Activated CD4-positive, alpha-beta T cell treated with anti-CD3 and anti-CD28 coated beads for 24 hours (primary cell): Measurements from ENCODE around the gene HLA-DPA1.
"Not testable (repeated sequence)": the region's sequence is repeated elsewhere in the genome, so short reads cannot be mapped to it uniquely, and the experiment has no call there.

Experiments
- DNase-seq, 2 donors: peaks; one replicate each; pipeline ENCODE4 v3.0.0-alpha.2; 2020; ENCODE audit warnings: low read depth in 2 of 2

Gene HLA-DPA1

DNA sequence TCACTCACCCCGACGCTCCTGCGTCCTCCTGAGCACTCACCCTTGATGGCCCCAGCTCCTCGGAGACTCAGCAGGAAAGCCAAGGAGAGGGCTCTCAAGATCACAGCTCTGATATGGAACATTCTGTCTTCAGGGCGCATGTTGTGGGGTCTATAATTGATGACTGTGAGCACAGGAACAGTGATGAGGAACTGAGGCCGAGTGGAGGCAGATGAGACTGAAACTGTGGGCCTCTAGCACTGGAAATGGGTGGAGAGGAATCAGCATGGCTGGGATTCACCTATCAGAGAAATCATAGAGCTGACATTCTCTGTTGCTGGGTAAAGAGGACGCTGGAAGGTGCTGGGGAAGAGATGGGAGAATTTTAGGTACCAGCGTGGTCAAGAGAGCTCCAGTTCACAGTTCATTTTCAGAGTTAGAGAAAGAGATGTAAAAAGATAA is at the start of gene HLA-DPA1:
Gene HLA-DPA1, minus strand, starts transcription at position 219 of the 441 bp plus-strand sequence.
- DNase-seq, result no peak

DNA sequence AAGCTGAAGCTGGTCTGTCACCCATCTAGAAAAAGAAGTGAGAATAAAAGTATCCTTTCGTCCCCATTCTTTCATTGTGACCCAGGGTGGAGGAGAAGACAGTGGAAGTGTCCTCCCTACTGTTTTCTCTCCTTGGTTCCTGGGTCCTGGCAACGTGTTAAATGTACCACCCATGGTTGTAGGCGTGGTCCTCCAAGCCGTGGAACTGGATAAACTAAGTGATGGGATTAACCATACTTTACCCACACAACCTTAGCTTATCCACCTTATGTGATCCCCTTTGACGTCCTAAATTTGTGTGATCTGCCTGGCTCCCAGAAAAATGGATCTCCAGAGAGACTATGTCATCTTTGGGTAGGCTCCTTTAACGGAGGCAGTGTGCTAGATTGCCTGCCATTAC is 49.7 kb upstream of the HLA-DPA1 start:
- no peak for DNase-seq

DNA sequence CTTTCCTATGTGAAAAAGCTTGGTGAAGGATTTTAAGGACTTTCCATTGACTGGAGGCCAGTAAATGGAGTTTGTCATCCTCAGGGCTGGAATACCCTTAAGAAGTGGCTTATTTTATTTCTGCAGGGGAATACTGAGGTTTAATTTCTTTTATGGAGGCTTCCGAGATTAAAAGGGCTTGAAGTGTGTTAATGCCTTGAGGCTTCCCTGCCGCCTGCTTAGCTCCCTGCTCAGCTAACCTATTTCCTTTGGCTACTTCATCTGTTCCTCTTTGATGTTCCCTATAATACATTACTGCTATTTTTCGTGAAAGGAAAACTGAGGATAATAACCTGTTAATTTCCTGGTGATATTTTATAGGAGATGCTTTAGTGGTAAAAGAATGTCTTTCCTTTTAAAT is 46.6 kb upstream of the HLA-DPA1 start:
- DNase-seq, result no peak

DNA sequence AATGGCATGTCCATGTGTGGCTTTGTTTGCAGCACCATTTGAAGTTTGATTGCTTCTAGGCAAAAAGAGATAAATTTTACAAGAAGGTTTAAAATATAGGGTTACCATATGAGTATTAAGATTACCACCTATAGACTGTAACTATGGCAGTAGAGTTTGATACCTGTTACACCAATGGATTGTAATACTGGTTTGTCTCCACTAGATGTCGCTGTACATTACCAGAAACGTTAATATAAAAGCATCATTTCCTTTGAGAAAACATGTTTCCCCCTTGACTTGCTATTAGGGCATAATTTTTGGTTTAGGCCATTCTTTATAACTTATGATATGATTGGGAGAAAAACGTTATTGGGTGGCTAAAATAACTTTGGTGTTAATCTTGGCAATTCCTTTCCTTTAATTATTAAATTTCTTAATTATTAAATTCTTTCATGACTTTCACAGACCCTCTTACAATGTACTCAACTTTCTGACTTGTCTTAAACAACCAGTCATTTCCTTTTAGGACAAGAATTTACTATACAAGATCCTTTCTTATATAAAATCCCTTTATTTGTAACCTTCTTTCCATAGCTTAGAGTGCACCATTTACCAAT is 45.2 kb upstream of the HLA-DPA1 start:
- DNase-seq, result peak in 1 of 2 donors; percentile 28

DNA sequence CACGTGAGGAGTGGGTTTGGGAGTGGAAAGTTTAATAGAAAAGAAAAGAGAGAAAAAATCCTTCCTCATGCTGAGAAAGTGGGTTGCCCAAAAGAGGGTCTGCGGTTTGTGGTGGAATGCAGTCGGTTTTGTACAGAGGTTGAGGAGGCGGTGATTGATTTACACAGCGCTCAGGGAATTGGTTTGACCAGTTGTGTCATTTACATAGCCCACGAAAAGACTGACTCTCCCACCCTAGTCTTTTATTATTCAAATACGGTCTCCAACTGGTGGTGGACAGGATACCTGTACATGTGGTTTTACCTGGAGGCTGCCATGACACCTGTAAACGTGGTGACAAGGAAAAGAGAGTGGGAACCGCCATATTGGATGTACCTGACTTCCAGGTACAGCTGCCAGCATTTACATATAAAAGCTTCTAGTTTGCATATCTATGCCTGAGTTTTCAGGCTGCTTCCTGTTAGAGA is 44.4 kb upstream of the HLA-DPA1 start:
- no peak for DNase-seq

DNA sequence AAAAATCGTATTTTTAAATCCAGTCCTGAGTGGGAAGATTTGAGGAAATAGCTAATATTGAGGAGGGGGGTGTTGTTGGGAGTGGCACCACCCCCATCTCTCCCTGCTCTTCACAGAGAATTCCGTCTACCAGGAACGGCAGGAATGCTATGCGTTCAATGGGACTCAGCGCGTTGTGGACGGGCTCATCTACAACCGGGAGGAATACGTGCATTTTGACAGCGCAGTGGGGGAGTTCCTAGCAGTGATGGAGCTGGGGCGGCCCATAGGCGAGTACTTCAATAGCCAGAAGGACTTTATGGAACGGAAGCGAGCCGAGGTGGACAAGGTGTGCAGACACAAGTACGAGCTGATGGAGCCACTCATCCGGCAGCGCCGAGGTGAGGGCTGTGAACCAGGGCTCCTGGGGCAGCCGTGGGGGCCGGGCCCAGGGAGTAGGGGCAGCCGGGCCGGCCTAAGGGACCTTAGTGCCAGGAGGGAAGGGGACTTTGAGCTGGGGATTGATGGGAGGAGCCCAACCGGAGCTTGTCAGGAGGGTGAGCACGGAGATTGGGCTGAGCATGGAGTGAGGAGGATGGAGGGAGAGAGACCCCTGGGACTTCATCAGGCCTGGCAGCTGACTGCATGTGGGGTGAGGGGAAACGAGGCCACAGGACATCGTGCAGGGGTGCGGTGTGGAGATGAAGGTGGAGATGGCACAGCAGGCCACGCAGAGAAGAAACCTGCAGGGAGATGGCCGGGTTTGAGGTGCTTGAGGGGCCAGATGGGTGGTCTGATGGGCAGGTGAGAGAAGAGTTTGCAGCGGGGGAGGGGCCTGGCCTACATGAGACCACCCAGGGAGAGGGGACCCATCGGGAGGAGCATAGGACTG is 43.6 kb upstream of the HLA-DPA1 start:
- no peak for DNase-seq

DNA sequence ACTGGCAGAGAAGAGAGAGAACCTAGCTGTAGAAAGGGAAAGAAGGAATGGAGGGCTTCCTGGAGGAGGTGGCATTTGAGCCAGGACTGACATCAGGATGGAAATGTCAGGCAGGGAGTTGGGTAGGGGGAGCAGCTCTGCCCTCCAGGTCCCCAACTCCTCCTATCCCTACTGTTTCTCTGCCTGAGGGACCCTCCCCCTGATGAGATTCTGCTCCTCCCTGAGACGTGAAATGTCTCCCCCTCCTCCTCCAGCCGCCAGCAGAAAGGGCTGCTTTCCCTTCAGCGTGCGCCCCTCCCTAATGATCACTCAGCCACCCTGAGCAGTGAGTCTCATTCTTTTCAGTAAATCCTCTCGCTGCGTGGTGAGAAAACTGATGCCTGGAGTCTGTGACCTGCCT is 43.0 kb upstream of the HLA-DPA1 start:
- DNase-seq, result no peak

DNA sequence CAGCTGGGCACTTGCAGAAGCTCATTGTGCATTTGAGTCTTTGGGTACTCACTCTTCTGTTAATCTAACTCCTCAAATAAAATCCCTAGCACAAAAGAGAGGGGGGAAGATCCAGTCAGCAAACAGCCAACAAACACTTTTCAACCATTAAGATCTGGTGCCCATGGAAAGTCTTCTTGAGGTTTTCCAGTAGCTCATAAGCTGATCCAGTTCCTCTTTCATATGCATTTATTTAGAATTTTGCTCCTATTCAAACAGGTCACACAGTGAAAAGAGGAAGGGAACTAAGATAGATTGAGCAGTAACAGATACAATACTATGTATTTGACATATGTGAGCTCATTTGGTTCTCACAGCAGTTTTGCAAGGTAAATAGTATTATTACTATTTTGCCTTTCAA is 41.0 kb upstream of the HLA-DPA1 start:
- DNase-seq, result no peak

DNA sequence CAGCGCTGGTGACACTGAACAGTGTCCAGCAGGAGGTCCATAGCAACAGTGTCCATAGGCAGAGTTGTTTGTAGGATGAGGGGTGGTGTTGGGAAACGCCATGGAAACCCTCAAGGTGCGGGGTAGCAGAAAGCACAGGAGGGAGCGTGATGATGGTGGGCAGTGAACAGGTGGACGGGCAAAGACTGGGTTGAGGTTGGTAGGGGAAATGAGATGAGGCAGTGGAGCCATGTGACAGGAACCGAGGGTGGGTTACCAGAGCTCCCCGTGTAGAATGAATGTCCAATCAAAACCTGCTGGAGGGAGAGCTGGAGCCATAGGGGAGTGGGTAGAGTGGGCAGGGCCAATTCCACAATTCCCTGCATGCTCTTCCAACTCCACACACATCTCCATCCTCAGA is 40.3 kb upstream of the HLA-DPA1 start:
- no peak for DNase-seq

DNA sequence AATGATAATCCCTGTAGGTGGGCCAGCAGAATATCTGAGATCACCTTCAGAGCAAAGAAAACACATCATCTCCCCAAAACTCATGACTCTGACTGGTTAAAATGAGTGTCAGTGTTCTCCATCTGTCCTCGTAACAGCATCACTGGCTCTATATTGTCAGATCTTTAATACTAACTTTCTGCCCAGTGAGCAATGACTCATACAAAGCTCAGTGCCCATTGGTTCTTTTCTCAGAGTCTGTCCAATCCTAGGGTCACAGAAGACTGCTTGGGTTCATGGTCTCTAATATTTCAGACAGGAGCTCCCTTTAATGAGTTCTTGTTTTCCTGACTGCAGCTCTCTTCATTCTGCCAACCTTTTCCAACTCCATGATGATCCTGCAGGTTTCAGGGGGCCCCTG is 38.7 kb upstream of the HLA-DPA1 start:
- DNase-seq, result no peak

DNA sequence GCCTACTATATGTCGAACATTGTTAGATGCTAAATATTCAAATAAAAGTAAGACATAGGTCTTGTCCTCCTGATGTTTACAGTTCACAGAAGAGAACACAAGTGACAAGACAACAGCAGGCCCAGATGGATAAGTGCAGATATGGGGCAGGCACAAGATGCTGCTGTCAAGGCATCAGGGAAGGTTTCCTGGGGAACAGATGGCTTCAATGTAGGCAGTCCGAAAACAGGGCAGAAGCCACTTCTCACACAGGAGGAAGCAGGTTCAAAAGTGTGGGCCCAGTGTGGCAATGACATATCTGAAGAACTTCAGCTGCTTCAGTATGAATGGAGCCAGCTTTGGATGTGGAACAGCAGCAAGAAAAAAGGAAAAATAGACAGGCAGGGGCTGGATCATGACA is 34.9 kb upstream of the HLA-DPA1 start:
- DNase-seq, result no peak

DNA sequence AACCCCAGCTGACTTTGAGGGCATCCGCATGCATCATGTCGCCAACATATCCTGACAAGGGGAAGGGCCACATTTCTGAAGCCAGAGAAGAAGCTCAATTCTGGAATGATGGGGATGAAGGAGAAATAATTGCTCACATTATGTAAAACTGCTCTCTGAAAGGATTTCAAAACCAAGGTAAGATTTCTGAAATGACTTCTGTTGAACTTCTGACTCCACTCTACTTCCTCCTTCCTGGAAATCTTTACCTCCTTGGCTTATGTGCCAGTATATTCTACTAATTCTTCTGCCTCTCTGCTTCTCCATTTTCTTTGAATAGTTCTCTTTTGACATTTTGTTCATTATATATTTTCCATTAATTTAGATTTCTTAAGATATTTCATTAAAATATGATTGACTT is 34.2 kb upstream of the HLA-DPA1 start:
- no peak for DNase-seq

DNA sequence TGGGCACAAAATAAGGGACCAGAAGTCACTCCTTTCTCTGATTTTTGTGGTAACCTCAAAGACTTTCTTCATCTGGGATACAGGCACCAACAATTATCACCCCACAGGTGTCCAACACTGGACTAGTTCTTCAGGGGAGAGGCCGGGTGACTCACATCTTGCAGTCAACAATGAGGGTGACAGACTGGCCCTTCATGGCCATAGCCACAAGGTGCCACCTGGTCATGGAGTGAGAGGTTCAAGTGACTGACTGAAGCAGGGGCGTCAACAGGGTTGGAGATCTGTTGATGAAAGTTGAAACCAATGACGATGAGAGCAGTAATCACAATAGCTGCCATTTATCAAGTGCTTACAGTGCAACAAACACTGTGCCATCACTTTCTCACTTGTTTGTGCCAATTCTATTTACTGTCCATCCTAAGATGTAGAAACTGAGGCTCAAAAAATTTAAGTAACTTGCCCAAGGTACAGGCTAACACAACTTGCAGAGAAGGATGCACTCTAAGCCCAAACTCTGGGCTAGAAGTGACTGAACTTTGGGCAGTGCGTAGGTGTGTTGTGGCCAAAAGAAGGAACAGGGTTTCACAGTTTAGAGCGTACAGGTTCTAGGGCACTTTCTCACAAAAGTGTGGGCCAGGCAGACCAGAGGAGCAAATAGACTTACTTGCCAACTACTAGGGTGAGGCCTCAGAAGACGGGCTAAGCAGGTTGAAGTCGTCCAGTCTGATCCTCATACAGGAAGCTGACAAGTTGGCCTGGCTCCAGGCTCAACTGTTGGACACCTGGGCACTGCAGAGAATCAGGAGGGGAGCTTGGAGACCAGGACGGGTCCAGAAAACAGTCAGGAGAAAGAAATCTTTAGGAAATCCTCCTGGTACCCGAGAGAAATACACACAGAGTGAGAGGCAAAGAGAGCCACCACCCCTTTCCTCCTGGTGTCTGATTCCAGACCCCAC is 32.7 kb upstream of the HLA-DPA1 start:
- DNase-seq, result no peak

DNA sequence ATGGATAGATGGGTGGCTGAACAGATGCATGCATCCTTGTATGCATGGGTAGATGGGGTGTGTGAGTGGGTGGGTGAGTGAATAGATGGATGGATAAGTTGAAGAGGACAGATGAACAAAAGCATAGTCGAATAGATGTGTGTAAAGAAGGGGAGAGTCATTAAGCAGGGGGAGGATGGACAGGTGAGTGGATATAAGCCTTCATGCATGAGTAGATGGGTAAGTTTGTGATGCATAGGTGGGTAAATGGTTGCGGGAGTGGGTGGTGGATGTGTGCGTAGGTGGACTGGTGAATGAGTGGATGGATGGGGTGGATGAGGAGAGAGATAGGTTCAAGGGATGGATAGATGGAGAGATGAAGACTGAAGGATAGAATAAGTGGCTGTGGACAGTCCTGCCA is 31.9 kb upstream of the HLA-DPA1 start:
- no peak for DNase-seq

DNA sequence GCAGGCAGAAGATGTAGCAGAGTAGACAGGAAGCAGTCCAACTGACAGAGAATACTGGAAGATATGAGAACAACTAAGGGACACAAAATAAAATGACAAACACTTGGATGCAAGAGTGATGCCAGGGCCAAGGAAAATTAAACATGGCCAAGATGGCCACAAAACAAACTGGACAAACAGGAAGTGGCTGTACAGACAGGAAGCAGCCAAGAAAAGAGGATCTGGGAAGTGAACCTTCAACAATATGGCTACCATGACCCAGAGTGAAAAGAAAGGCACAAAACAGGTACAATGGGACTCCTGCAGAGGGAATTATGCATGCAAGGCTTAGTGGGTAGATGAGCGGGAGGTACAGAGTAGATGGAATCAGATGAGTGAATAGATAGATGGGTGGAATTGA is 31.4 kb upstream of the HLA-DPA1 start:
- DNase-seq, result no peak

DNA sequence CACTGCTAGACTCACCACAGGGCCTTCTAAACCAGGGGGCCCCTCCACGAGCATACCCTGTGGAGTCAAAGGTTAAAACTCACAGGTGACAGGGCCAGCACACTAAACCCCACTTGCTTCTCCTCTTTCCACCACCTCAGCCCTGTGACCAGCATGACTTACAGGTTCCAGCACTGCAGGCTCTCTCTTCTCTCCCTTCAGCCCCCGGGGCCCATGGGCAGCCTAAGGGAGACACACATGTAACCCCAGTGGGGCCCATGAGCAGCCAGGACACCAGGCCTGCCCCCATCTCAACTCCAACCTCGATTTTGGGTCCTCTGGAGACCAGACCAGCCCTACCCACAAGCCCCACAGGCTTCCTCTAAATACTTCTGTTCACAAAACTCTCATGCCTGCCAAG is 30.3 kb upstream of the HLA-DPA1 start:
- no peak for DNase-seq

DNA sequence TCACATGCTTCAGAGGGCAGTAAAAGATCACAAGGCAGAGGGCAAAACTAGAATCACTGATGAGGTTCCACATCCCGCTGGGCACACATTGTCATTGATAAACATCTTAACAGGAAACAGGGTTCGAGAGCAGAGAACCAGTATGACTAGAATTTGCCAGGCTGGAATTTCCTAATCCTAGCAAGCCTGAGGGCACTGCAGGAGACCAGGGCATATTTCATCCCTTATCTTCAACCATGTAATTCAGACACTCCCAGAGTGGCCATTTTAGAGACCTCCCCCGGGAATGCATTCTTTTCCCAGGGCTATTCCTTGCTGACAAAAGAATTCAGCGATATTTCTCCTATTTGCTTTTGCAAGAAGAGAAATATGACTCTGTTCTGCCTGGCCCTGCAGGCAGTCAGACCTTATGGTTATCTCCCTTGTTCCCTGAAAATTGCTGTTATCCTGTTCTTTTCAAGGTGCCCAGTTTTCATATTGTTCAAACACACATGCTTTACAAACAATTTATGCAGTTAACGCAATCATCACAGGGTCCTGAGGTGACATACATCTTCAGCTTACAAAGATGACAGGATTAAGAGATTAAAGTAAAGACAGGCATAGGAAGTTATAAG is 27.8 kb upstream of the HLA-DPA1 start:
- not testable (repeated sequence) for DNase-seq

DNA sequence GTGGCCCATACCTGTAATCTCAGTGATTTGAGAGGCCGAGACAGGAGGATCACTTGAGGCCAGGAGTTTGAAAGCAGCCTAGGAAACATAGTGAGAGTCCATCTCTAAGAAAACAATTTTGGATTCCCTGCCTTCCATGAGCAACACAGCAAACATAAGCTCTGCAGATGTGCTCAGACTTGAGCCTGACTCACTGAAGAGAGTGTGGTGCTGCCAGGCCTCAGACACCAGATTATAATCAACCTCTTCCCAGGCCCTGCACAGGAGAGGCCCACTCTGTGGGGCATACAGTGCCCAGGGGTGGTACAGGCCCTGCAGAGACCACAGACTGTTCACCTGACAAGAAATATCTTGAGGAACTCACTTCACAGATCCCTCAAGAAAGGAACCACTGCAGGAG is 22.2 kb upstream of the HLA-DPA1 start:
- no peak for DNase-seq

DNA sequence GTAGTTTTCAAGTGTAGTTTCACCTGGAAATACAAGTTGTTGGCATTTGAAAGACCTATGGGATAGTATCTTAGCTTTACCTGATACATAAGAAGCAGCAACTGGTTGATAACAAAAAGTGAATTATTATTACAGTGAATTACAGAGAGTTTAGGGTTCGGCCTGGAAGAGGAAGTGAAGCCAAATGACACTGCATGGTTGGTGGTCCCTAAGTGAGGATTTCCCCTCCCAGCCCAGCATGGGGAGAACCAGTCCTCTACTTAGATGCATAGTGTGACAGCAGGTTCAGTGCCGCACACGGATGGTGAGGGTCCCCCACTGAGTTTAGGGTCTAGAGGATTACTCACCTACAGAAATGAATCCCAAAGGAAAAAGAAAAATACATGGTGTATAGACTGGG is 20.4 kb upstream of the HLA-DPA1 start:
- DNase-seq, result no peak

DNA sequence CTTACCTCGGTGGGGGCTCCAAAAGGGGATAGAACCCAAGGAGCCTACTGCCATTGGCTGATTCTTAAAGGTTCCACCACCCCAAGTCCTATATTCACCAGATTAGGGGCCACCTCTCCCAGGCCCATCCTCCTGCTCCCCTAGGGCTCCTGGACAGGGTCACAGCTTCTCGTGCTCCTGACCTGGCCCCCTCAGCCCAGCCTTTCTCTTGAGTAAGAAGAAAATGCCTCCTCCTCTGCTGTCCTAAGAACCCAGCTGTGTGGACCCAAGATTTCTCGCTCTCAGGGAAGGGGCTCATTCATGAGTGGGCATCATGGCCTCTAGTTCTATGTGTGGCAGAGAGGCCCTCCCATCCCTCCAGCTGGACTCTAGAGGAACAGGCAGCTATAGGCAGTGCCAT is 18.9 kb upstream of the HLA-DPA1 start:
- DNase-seq, result no peak

DNA sequence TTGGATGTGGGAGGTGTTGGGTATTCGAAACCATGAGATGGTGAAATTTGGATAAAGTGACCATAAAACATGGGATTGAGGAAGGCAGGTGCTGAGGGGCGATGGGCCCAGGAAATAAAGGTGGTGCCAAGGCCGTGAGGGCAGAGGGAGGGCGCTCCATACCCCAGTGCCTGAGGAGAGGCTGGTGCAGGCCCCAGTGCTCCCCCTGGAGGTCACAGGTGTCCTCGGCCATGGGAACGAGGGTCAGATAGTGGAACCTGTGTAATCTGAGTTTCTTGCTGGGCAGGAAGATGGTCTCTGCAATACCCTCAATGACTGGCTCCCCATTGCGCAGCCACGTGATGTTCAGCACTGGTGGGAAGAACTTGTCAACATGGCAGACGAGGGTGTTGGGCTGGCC is 18.5 kb upstream of the HLA-DPA1 start:
- DNase-seq, result peak; percentile 41 to 54
